LNCAP (cell line): ENCODE results near the gene TRAF5.

Source experiments
- CTCF ChIP-seq: fragments of 450-650 bp; IDR thresholded peaks from 2 replicates; pipeline ENCODE4 v1.5.1; 2017; ENCODE audit warnings: mild to moderate bottlenecking

TRAF5 gene

DNA sequence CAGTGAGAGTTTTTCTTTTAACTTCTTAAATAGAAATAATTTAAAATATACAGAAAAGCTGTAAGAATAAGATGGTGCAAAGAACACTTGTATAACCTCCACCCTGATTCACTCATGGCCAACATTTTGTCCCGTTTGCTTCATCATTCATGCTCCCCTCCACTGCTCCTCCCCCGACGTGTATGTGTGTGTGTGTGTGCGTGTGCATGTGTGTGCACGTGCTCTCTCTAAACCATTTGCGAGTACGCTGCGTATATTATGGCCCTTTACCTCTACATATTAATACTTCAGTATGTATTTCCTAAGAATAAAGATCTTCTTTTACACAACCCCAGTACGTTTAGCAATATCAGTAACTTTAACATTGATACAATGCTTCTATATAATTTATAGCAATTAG lies 43.0 kb downstream of the TRAF5 start:
- no peak for TF ChIP-seq CTCF

- TF ChIP-seq CTCF: no peak
Measured at GRCh38 chr1:211370669-211371068, 44.0 kb downstream of the TRAF5 start.

- no peak for TF ChIP-seq CTCF
Measured at GRCh38 chr1:211371406-211372105, 44.9 kb downstream of the TRAF5 start.

DNA sequence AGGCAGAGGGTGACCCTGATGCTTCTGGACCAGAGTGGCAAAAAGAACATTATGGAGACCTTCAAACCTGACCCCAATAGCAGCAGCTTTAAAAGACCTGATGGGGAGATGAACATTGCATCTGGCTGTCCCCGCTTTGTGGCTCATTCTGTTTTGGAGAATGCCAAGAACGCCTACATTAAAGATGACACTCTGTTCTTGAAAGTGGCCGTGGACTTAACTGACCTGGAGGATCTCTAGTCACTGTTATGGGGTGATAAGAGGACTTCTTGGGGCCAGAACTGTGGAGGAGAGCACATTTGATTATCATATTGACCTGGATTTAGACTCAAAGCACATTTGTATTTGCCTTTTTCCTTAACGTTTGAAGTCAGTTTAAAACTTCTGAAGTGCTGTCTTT lies 45.8 kb downstream of the TRAF5 start:
- TF ChIP-seq CTCF: no peak

DNA sequence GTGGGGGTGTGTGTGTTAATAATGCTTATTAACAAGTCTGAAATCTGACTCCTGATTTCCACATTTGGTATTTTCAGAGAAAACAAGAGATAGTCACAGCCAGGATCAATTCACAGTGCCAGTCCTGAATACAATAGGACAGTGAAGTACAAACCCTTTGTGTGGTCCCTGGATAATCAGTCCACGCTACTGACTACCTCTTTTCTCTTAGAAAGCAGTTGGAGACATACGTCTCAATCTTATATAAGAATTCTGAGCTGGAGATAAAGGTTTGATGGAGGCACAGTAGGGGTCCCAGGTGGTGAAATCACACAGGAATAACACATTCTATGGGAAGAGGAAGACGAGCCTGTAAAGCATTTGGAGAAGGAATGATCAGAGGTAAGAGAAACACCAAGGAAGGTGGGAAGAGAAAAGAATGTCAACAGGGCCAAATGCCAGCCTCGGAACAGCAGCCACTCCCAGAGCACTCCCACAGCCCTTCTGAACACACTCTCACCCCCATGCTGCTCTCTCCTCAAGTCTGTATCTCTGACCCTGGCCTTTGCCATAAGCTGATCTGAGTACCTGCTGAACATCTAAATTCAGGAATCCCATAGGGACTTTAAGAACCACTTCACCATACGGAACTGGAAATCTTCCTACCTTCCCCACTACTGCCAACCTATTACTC lies 48.6 kb downstream of the TRAF5 start:
- no peak for TF ChIP-seq CTCF

DNA sequence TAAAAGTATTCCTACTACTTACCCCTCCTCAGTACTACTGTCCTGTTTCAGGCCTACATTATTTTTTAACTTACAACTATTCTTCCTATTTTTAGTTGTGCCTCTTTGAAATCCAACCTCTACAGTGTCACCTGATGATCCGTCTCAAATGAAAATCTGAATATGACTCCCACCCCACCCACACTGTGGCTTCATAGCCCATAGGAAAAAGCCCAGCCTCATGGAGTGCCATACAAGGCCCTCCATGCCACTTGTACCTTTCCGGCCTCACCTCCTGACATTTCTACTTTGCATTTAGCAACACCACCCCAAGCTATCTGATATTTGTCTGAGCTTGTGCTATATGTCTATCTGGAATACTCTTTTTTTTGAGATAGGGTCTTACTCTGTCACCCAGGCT lies 49.3 kb downstream of the TRAF5 start:
- no peak for TF ChIP-seq CTCF

DNA sequence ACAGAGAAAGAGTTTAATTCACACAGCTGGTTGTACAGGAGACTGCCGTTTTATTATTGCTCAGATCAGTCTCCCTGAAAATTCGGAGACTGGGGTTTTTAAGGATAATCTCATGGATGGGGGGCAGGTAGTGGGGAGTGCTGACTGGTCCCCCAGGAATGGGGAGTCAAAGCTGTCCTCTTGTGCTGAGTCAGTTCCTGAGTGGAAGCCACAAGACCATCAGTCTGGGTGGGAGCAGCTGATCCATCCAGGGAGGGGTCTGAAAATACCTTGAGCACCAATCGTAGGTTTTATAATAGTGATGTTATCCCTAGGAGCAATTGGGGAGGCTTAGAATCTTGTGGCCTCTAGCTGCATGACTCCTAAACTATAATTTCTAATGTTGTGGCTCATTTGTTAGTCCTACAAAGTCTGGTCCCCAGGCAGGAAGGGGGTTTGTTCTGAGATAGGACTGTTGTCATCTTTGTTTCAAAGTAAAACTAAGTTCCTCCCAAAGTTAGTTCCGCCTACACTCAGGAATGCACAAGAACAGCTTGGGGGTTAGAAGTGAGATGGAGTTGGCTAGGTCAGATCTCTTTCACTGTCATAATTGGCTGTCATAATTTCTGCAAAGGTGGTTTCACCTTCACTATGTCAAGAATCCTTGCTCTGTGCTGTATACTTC lies 50.3 kb downstream of the TRAF5 start:
- TF ChIP-seq CTCF: no peak
